ENCODE measurements around the gene SPAAR. TPM values are rescaled to one million over a fixed set of nuclear protein-coding genes. Genes with fewer than 3 reads are reported as not detected.

SPAAR gene
- polyA plus RNA-seq, 1 experiment = 0.32 TPM

DNA sequence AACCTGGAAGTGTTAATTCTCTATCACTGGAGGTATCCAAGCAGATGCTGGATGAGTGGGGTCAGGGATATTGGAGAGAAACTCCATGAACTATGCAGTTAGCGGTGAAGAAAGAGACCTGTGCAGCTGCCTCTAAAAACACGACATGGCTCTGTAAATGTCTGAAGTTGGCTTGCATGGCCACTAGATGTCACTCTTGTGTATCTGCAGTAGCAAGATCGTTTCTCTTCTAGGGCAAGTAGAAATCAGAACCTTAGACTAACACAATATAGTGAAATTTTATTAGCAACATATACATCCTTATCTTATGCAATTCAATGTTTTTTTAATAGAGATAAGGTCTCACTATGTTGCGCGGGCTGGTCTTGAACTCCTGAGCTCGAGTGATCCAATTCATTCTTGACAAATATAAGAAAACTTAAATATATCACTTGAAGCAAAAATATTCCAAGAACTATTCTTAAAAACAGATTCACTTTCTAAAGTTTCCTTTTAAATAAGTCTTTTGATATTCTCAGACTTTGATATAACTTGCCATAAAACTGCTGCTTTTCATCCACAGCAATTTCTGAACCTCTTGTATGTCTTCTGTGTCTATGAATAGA is 45.8 kb downstream of the SPAAR start:
- Histone ChIP-seq H3K4me3 (ENCODE audit: low read depth, low read length) (no peak overlapping the region), H3K27me3 (ENCODE audit: control insufficient read depth, insufficient read depth, low read length) (no peaks in the 10 kb centered on the region), H3K36me3 (ENCODE audit: control insufficient read depth, insufficient read depth, low read length) (no peaks in the 10 kb centered on the region)
- POLR2A ChIA-PET = no interaction called here
- DNase-seq (ENCODE audit: low read depth) = no peak
- TF ChIP-seq, protein P1, sequence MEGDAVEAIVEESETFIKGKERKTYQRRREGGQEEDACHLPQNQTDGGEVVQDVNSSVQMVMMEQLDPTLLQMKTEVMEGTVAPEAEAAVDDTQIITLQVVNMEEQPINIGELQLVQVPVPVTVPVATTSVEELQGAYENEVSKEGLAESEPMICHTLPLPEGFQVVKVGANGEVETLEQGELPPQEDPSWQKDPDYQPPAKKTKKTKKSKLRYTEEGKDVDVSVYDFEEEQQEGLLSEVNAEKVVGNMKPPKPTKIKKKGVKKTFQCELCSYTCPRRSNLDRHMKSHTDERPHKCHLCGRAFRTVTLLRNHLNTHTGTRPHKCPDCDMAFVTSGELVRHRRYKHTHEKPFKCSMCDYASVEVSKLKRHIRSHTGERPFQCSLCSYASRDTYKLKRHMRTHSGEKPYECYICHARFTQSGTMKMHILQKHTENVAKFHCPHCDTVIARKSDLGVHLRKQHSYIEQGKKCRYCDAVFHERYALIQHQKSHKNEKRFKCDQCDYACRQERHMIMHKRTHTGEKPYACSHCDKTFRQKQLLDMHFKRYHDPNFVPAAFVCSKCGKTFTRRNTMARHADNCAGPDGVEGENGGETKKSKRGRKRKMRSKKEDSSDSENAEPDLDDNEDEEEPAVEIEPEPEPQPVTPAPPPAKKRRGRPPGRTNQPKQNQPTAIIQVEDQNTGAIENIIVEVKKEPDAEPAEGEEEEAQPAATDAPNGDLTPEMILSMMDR (IDR thresholded peaks at IDR 0.05; ENCODE audit: insufficient read depth, low read depth, low read length) = peak; percentile 88
- CTCF ChIA-PET = interaction anchor here (0.6 to 7.5 kb wide), 25 partner anchors 9 to 298 kb away, joined by 3 to 87 read pairs (median 4); partner anchors contain the start of genes CLTA and HRCT1

DNA sequence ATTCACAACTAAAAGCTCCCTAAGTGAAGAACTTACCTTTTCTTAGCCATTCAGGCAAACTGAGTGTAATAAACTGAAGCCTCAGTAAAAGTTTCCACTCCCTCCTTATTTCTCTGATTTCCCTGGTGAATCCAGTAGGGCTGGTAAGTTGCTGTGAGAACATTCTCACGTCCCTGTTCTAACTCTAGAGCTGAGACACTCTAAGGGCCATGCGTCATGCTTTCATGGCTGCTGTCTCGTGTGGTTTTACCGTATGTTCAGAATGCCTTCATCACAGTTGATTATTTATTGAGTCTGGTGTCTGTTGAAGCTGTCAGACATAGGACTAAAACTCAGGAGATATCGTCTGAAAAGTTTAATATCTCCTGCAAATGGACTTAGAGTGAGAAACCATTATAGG is 47.4 kb downstream of the SPAAR start:
- DNase-seq (ENCODE audit: low read depth) = no peak
- H3K27me3 ChIP-seq (ENCODE audit: control insufficient read depth, insufficient read depth, low read length) = no peaks in the 10 kb centered on the region
- no peaks in the 10 kb centered on the region for H3K36me3 ChIP-seq (ENCODE audit: control insufficient read depth, insufficient read depth, low read length)
- ChIA-PET POLR2A (interaction anchor here (0.7 kb wide), 1 partner anchor 372 kb away, joined by 14 read pairs; no protein-coding TSS in a partner anchor), CTCF (interaction anchor here (0.7 to 7.5 kb wide), 6 partner anchors 51 to 372 kb away, joined by 3 to 87 read pairs (median 4); no protein-coding TSS in a partner anchor)
- no peak overlapping the region for H3K4me3 ChIP-seq (ENCODE audit: low read depth, low read length)
- TF ChIP-seq, protein P1 (IDR thresholded peaks at IDR 0.05; ENCODE audit: insufficient read depth, low read depth, low read length) = no peak

DNA sequence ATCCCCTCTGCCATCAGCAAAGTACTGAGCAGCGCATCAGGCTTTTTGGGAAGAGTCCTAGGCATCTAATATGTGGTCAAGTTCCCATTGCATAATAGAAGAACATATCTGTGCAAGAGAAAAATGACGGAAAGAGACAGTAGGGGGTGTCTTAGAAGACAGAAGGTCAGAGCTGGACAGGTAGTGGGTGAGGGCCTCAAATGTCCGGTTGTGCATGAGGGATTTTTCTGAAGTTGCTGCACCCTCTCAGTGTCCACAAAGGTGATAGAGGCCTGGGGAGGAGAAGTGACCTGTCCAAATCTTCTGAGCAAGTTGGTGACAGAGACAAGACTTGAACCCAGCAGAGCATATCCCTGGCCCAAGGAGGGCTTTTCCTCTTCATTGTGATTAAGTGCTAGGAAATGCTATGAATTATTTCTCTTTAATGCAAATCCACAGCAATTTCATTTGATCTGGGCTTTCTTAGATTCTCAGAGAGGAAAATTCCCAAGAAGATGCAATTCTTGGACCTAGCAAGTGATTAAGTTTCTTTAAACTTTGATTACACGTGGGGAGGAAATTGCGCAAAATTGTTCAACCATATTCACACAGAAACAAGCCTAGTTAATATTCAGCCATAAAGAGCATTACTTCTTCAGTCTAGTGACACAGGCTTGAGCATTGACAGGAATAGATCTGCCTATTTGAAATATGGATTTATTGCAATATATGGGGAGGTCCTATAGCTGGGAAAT is 49.0 kb downstream of the SPAAR start, which contains the start of gene OR2S2:
Gene OR2S2 (minus strand): TSS at position 51 of the 734 bp plus-strand sequence. CDS start 56 bp downstream, outside the sequence.
- Histone ChIP-seq H3K36me3 (ENCODE audit: control insufficient read depth, insufficient read depth, low read length) (no peaks in the 10 kb centered on the region), H3K4me3 (ENCODE audit: low read depth, low read length) (no peak within 1 kb of the TSS), H3K27me3 (ENCODE audit: control insufficient read depth, insufficient read depth, low read length) (no peaks in the 10 kb centered on the region)
- DNase-seq (ENCODE audit: low read depth) = no peak
- ChIA-PET POLR2A (no interaction called here), CTCF (interaction anchor here (0.6 to 7.5 kb wide), 8 partner anchors 12 to 371 kb away, joined by 3 to 87 read pairs (median 5); no protein-coding TSS in a partner anchor)
- TF ChIP-seq, protein P1 (IDR thresholded peaks at IDR 0.05; ENCODE audit: insufficient read depth, low read depth, low read length) = no peak

GRCh38 chr9:35960039-35960655 is 50.9 kb downstream of the SPAAR start:
- Histone ChIP-seq H3K4me3 (ENCODE audit: low read depth, low read length) (no peak overlapping the region), H3K36me3 (ENCODE audit: control insufficient read depth, insufficient read depth, low read length) (no peaks in the 10 kb centered on the region), H3K27me3 (ENCODE audit: control insufficient read depth, insufficient read depth, low read length) (no peaks in the 10 kb centered on the region)
- TF ChIP-seq, protein P1 (IDR thresholded peaks at IDR 0.05; ENCODE audit: insufficient read depth, low read depth, low read length) = no peak
- DNase-seq (ENCODE audit: low read depth) = no peak
- CTCF ChIA-PET = interaction anchor here (0.6 to 7.5 kb wide), 9 partner anchors 8 to 255 kb away, joined by 3 to 87 read pairs (median 5); no protein-coding TSS in a partner anchor
- POLR2A ChIA-PET = interaction anchor here (0.6 kb wide), 1 partner anchor 8 kb away, joined by 4 read pairs; no protein-coding TSS in a partner anchor

Other genes starting within 250 kb of the SPAAR start
- 2.7 and 4.1 TPM in 2 replicates for gene ARHGEF39, start 244.3 kb upstream of the SPAAR start, polyA plus RNA-seq (2011; rRNA removed)
- 0.13 and 0.32 TPM in 2 replicates for gene CA9, start 235.6 kb upstream of the SPAAR start, polyA plus RNA-seq (2011; rRNA removed)
- 1,727 and 2,061 TPM in 2 replicates for gene TPM2, start 219.6 kb upstream of the SPAAR start, polyA plus RNA-seq (2011; rRNA removed)
- 215 and 399 TPM in 2 replicates for gene TLN1, start 177.3 kb upstream of the SPAAR start, polyA plus RNA-seq (2011; rRNA removed)
- gene CREB3, start 176.8 kb upstream of the SPAAR start, polyA plus RNA-seq (2011; rRNA removed) = 67.9 and 75.8 TPM in 2 replicates
- 30.3 and 44.1 TPM in 2 replicates for gene GBA2, start 160.3 kb upstream of the SPAAR start, polyA plus RNA-seq (2011; rRNA removed)
- 17.4 and 19.7 TPM in 2 replicates for gene RGP1, start 160.2 kb upstream of the SPAAR start, polyA plus RNA-seq (2011; rRNA removed)
- gene MSMP, start 155.2 kb upstream of the SPAAR start, polyA plus RNA-seq (2011; rRNA removed) = not detected in 2 replicates
- gene NPR2, start 117.9 kb upstream of the SPAAR start, polyA plus RNA-seq (2011; rRNA removed) = 30.1 and 33.4 TPM in 2 replicates
- 0.50 and 0.85 TPM in 2 replicates for gene SPAG8, start 97.2 kb upstream of the SPAAR start, polyA plus RNA-seq (2011; rRNA removed)
- 20.9 and 30.0 TPM in 2 replicates for gene HINT2, start 94.4 kb upstream of the SPAAR start, polyA plus RNA-seq (2011; rRNA removed)
- gene FAM221B, start 80.8 kb upstream of the SPAAR start, polyA plus RNA-seq (2011; rRNA removed) = not detected in 2 replicates
- 3.4 and 5.6 TPM in 2 replicates for gene TMEM8B, start 80.3 kb upstream of the SPAAR start, polyA plus RNA-seq (2011; rRNA removed)
- gene OR13J1, start 39.1 kb upstream of the SPAAR start, polyA plus RNA-seq (2011; rRNA removed) = not detected in 2 replicates
- gene HRCT1, start 3.3 kb upstream of the SPAAR start, polyA plus RNA-seq (2011; rRNA removed) = 0.47 and 0.93 TPM in 2 replicates
- 0.33 and 0.53 TPM in 2 replicates for gene OR2S2, start 48.7 kb downstream of the SPAAR start, polyA plus RNA-seq (2011; rRNA removed)
- 59.8 and 72.8 TPM in 2 replicates for gene RECK, start 127.4 kb downstream of the SPAAR start, polyA plus RNA-seq (2011; rRNA removed)
- gene GLIPR2, start 227.2 kb downstream of the SPAAR start, polyA plus RNA-seq (2011; rRNA removed) = 23.7 and 26.3 TPM in 2 replicates